Endothelial cell of umbilical vein (primary cell): ENCODE results near the gene GFOD1. TPM values are rescaled to one million over a fixed set of nuclear protein-coding genes. Genes with fewer than 3 reads are reported as not detected.
A peak's percentile ranks its signal among the peaks of the same experiment; 100 is the strongest.

Experiments
- BruUV-seq: library from RNA; stranded (reverse); fragments of 400-500 nt; replicated peaks from 2 replicates; lab custom pipeline; 2021; lab: Mats Ljungman, UMichigan
- CTCF ChIA-PET: fragments of 300-600, 350-600 bp; sonication (Branson Sonifier 250); formaldehyde crosslinking; loops from one replicate; lab custom pipeline; 2021; ENCODE audit warnings: antibody characterized with exemption, inconsistent platforms; lab: Charles Lee
- POLR2A ChIA-PET: fragments of 300-600, 350-600 bp; sonication (Branson Sonifier 250); formaldehyde crosslinking; loops from one replicate; lab custom pipeline; 2021; ENCODE audit warnings: antibody characterized with exemption, inconsistent platforms; lab: Charles Lee
- DNase-seq: peaks from one replicate; pipeline ENCODE4 v3.0.0-alpha.2; 2011; ENCODE audit warnings: low read depth, low spot score
- FAIRE-seq: peaks from 2 replicates; lab custom pipeline; 2011; peaks lifted over from hg19 to GRCh38; lab: Jason Lieb, UNC
- H2AFZ ChIP-seq: 2 replicates; pipeline ENCODE4 v1.6.0; 2012; ENCODE audit warnings: low read depth, low read length, control low read depth, inconsistent platforms
- H3K27ac ChIP-seq: 2 replicates; pipeline ENCODE4 v1.5.1; 2011; ENCODE audit warnings: low read depth, mild to moderate bottlenecking, control low read depth, low read length, moderate library complexity; ENCODE audit not compliant: insufficient read depth
- H3K27me3 ChIP-seq, 2 experiments: 2 replicates each; pipeline versions ENCODE4 v1.6.0 to v1.6.1; 2011; ENCODE audit warnings: low read length in 2 of 2, mixed read lengths in 1 of 2; ENCODE audit not compliant: control insufficient read depth in 2 of 2, insufficient read depth in 2 of 2
- H3K36me3 ChIP-seq, 2 experiments: 2 replicates in 1 of 2; 3 replicates in 1 of 2; pipeline ENCODE4 v1.5.1; 2011; ENCODE audit warnings: low read length in 2 of 2, mild to moderate bottlenecking in 1 of 2, moderate library complexity in 1 of 2; ENCODE audit not compliant: control insufficient read depth in 2 of 2, insufficient read depth in 2 of 2; ENCODE audit errors: extremely low read depth in 1 of 2
- H3K4me1 ChIP-seq: 3 replicates; pipeline ENCODE4 v1.5.1; 2011; ENCODE audit warnings: mild to moderate bottlenecking, low read length; ENCODE audit not compliant: control insufficient read depth, insufficient read depth; ENCODE audit errors: extremely low read depth
- H3K4me2 ChIP-seq: 2 replicates; pipeline ENCODE4 v1.6.1; 2011; ENCODE audit warnings: low read length, control low read depth, mixed read lengths; ENCODE audit not compliant: insufficient read depth
- H3K4me3 ChIP-seq, 3 experiments: fragments of 200-600 bp in 1 of 3; sonication (generic), shearing (Covaris generic) in 1 of 3; replicated peaks in 1 of 3; 2 replicates each; pipeline ENCODE4 v1.5.1; 2011 to 2016; ENCODE audit warnings: control low read depth in 3 of 3, low read length in 3 of 3, mild to moderate bottlenecking in 2 of 3, inconsistent platforms in 1 of 3, low read depth in 1 of 3, moderate library complexity in 1 of 3; ENCODE audit not compliant: insufficient read depth in 1 of 3
- H3K79me2 ChIP-seq: 2 replicates; pipeline ENCODE4 v1.6.0; 2012; ENCODE audit warnings: low read length, inconsistent platforms; ENCODE audit not compliant: control insufficient read depth, insufficient read depth
- H3K9ac ChIP-seq: replicated peaks from 2 replicates; pipeline ENCODE3; 2011; ENCODE audit warnings: low read length, control low read depth; ENCODE audit not compliant: insufficient read depth; ENCODE audit errors: extremely low read depth
- H3K9me1 ChIP-seq: replicated peaks from 3 replicates; pipeline ENCODE4 v1.6.0; 2011; ENCODE audit warnings: mild to moderate bottlenecking, low read length; ENCODE audit not compliant: control insufficient read depth, insufficient read depth; ENCODE audit errors: extremely low read depth
- H3K9me3 ChIP-seq: replicated peaks from 2 replicates; pipeline ENCODE4 v1.5.1; 2012; ENCODE audit warnings: low read length, inconsistent platforms; ENCODE audit not compliant: control insufficient read depth, insufficient read depth
- H4K20me1 ChIP-seq: replicated peaks from 2 replicates; pipeline ENCODE3; 2011; ENCODE audit warnings: mild to moderate bottlenecking, low read length; ENCODE audit not compliant: control insufficient read depth, insufficient read depth; ENCODE audit errors: extremely low read depth
- CTCF ChIP-seq, 2 donors: IDR thresholded peaks; 1 replicate in 1 of 2; 2 replicates in 1 of 2; pipeline ENCODE4 v1.5.1; 2011; ENCODE audit warnings: low read length in 2 of 2, mild to moderate bottlenecking in 2 of 2, moderate library complexity in 2 of 2, control low read depth in 1 of 2, inconsistent platforms in 1 of 2, low read depth in 1 of 2; ENCODE audit not compliant: insufficient read depth in 1 of 2; ENCODE audit errors: extremely low read depth in 1 of 2
- EZH2 ChIP-seq: IDR thresholded peaks from 2 replicates; pipeline ENCODE4 v1.6.1; 2012; ENCODE audit warnings: borderline replicate concordance, low read depth, mild to moderate bottlenecking, moderate library complexity, low read length, inconsistent platforms; ENCODE audit not compliant: severe bottlenecking
- FOS ChIP-seq: IDR thresholded peaks from 2 replicates; pipeline ENCODE4 v1.6.1; 2011; ENCODE audit warnings: mild to moderate bottlenecking, low read length, moderate library complexity, borderline replicate concordance; ENCODE audit not compliant: insufficient read depth
- GATA2 ChIP-seq: IDR thresholded peaks from 2 replicates; pipeline ENCODE4 v1.7.0; 2011; ENCODE audit warnings: low read depth, mild to moderate bottlenecking, moderate library complexity, mixed read lengths, low read length; ENCODE audit not compliant: insufficient read length, insufficient read depth
- JUN ChIP-seq: IDR thresholded peaks from 2 replicates; pipeline ENCODE4 v1.6.1; 2011; ENCODE audit warnings: borderline replicate concordance, low read depth; ENCODE audit not compliant: insufficient read length, insufficient read depth
- MAX ChIP-seq: IDR thresholded peaks from 2 replicates; pipeline ENCODE4 v1.6.1; 2011; ENCODE audit not compliant: insufficient read depth, insufficient read length
- MYC ChIP-seq: IDR thresholded peaks from one replicate; pipeline ENCODE4 v1.6.1; 2011; ENCODE audit warnings: mild to moderate bottlenecking, low read depth, low read length
- POLR2A ChIP-seq: IDR thresholded peaks from 2 replicates; pipeline ENCODE4 v1.6.1; 2012; ENCODE audit warnings: low read depth, mild to moderate bottlenecking, control low read depth, low read length
- POLR2AphosphoS5 ChIP-seq: IDR thresholded peaks from 2 replicates; pipeline ENCODE4 v1.6.1; 2012; ENCODE audit warnings: low read depth, mild to moderate bottlenecking, control low read depth, low read length, moderate library complexity; ENCODE audit not compliant: insufficient read depth
- dilution Hi-C: fragments of 300-500 bp; cut with MboI; formaldehyde crosslinking; loops from one replicate; pipeline ENCODE4 v1.15.0; 2019; ENCODE audit warnings: low sequenced_read_pairs; ENCODE audit not compliant: extremely low pct_ligation_motif_present
- intact Hi-C: fragments of 100-400 bp; cut with micrococcal nuclease; formaldehyde crosslinking; loops from one replicate; pipeline ENCODE4 v1.10.0; 2022
- polyA plus RNA-seq, 4 experiments: library from polyadenylated mRNA; depleted of rRNA in 3 of 4; stranded (reverse) in 3 of 4; unstranded in 1 of 4; fragments of >200 nt; gene quantifications; 2 replicates each; pipeline versions ENCODE4 v1.2.1 to v1.2.3, GENCODE V29; 2011 to 2012; ENCODE audit warnings: missing spikeins in 1 of 4
- total RNA-seq: library from RNA; stranded (reverse); gene quantifications from 2 replicates; pipeline ENCODE4 v1.2.3, GENCODE V29; 2021

GFOD1 gene
- total and polyA plus RNA-seq, 2 donors (not counting 3 experiments of a cell fraction or from before 2014, with no cell fraction given), result 12.1 to 24.1 TPM

GRCh38 chr6:13486679-13487121 is 700 bp downstream of the GFOD1 start:
- peak overlapping the region; percentile 54 for H3K9ac ChIP-seq
- POLR2A ChIA-PET, result interaction anchor here (0.5 to 2.4 kb wide), 9 partner anchors 12 to 1195 kb away, joined by 3 to 14 read pairs (median 4); partner anchors contain the start of genes NOL7 and SIRT5
- intact Hi-C loops, result loop anchor here (1.0 to 5.0 kb wide), 10 partner anchors 32 to 221 kb away; partner anchors contain the start of genes NOL7 and SIRT5

More at GRCh38 chr6:13486679-13487121, 700 bp downstream of the GFOD1 start:
- H3K4me1 ChIP-seq, result peaks cover 23% of the 10 kb centered on the region
- no peaks in the 10 kb centered on the region for H3K9me1 ChIP-seq
- H4K20me1 ChIP-seq, result no peaks in the 10 kb centered on the region
- no peaks in the 10 kb centered on the region for H3K27me3 ChIP-seq
- peak; percentile 76 for FAIRE-seq
- DNase-seq, result peak; percentile 63
- peak overlapping the region; percentile 25 for H3K27ac ChIP-seq
- CTCF ChIA-PET, result interaction anchor here (0.7 to 5.4 kb wide), 22 partner anchors 10 to 184 kb away, joined by 3 to 60 read pairs (median 4); partner anchors contain the start of genes NOL7, SIRT5 and TBC1D7
- H2AFZ ChIP-seq, result peak overlapping the region; percentile 68
- no peak for TF ChIP-seq JUN
- no peak for TF ChIP-seq CTCF (IDR thresholded peaks at IDR 0.05; ENCODE audit: extremely low read depth in 1 of 2, insufficient read depth in 1 of 2, low read depth in 1 of 2, low read length in 2 of 2)
- TF ChIP-seq POLR2A, result no peak
- no peak for TF ChIP-seq POLR2AphosphoS5
- no peak for TF ChIP-seq MAX
- TF ChIP-seq GATA2, result no peak
- TF ChIP-seq EZH2, result no peak
- no peak for TF ChIP-seq FOS
- no peak for TF ChIP-seq MYC
- H3K4me3 ChIP-seq, result peak overlapping the region; percentile 41 to 79 (median 62)
- peak overlapping the region; percentile 67 for H3K4me2 ChIP-seq
- peaks cover 30% of the 10 kb centered on the region for H3K79me2 ChIP-seq
- dilution Hi-C loops, result no loop called here
- BruUV-seq, result no TSS peak
- H3K9me3 ChIP-seq, result no peaks in the 10 kb centered on the region
- no peaks in the 10 kb centered on the region for H3K36me3 ChIP-seq
